ENCODE measurements around the gene TRIM60.
"Not testable (repeated sequence)": the region's sequence is repeated elsewhere in the genome, so short reads cannot be mapped to it uniquely, and the experiment has no call there.

Gene TRIM60

DNA sequence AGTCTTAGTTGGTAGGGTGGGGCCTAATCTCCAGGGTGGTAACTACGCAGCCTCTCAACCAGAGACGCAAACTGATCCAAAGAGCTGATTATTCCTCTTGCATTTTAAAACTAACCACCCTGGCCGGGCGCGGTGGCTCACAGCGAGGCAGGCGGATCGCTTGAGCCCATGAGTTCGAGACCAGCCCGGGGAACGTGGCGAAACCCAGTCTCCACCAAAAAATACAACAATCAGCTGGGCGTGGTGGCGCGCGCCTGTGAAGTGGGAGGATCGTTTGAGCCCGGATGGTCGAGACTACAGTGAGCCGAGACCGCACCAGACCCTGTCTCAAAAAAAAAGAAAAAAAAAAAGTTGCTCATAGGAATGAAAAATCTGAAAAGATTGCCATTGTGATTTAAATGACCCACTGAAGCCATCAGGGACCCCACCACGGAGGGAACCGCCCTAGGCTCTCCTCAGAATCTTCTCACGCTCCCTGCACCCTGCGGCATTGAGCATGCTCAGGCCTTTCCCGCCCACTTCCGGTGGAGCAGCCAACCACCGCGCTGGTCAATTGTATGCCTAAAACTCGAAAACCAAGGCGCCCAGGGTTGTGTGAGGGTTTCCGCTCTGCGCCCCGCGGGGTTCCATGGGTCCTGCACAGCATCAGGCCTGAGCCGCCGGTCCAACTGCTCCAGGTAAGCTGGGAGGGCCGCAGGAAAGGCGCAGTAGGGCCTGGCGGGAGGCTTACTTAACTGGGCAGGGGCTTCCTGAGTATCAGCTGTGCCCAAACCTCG, at the start of gene TRIM60:
Gene TRIM60, plus strand, starts transcription at position 564 of the 776 bp plus-strand sequence. CDS start 8,074 bp downstream, outside the sequence.
- in situ Hi-C loops (cut with HindIII; ENCODE audit: low sequenced_read_pairs), result no loop called here

DNA sequence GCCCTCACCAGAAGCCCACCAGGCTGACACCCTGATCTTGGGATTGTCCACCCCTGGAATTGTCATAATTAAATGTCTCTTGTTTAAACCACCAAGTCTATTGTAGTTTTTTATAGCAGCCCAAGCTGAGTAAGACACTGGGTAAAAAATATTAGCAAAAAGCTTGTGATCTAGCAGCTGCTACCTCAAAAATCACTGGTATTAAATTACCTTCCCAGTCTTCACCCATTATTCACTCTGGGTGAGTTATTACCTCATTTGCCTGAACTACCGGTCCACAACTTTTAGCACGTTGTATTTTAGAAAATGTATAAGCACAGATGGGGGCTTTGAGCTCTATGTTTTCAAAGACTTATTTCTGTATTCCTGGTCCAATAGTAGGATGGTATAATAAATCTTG, 42.3 kb upstream of the TRIM60 start:
- in situ Hi-C loops (cut with HindIII; ENCODE audit: low sequenced_read_pairs), result no loop called here

DNA sequence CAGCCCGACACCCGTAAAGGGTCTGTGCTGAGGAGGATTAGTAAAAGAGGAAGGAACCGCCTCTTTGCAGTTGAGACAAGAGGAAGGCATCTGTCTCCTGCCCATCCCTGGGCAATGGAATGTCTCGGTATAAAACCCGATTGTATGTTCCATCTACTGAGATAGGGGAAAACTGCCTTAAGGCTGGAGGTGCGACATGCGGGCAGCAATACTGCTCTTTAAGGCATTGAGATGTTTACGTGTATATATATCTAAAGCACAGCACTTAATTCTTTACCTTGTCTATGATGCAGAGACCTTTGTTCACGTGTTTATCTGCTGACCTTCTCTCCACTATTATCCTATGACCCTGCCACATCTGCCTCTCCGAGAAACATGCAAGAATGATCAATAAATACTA, 41.0 kb upstream of the TRIM60 start:
- in situ Hi-C loops (cut with HindIII; ENCODE audit: low sequenced_read_pairs), result not testable (repeated sequence)

DNA sequence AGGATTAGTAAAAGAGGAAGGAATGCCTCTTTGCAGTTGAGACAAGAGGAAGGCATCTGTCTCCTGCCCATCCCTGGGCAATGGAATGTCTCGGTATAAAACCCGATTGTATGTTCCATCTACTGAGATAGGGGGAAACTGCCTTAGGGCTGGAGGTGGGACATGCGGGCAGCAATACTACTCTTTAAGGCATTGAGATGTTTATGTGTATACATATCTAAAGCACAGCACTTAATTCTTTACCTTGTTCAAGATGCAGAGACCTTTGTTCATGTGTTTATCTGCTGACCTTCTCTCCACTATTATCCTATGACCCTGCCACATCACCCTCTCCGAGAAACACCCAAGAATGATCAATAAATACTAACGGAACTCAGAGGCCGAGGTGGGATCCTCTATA, 35.7 kb upstream of the TRIM60 start:
- in situ Hi-C loops (cut with HindIII; ENCODE audit: low sequenced_read_pairs), result not testable (repeated sequence)

GRCh38 chr4:164997324-164997723, 34.5 kb upstream of the TRIM60 start:
- in situ Hi-C loops (cut with HindIII; ENCODE audit: low sequenced_read_pairs), result no loop called here

GRCh38 chr4:164997941-164998340, 33.9 kb upstream of the TRIM60 start:
- in situ Hi-C loops (cut with HindIII; ENCODE audit: low sequenced_read_pairs), result no loop called here

DNA sequence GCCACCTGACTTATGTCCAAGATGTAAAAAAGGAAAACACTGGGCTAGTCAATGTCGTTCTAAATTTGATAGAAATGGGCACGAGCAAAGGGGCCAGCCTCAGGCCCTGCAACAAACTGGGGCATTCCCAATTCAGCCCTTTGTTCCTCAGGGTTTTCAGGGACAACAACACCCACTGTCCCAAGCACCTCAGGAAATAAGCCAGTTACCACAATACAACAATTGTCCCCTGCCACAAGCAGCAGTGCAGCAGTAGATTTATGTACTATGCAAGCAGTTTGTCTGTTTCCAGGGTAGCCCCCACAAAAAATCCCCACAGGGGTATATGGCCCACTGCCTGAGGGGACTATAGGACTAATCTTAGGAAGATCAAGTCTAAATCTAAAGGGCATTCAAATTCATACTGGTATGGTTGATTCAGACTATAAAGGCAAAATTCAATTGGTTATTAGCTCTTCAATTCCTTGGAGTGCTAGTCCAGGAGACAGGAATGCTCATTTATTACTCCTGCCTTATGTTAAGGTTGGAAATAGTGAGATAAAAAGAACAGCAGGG, 33.2 kb upstream of the TRIM60 start:
- in situ Hi-C loops (cut with HindIII; ENCODE audit: low sequenced_read_pairs), result not testable (repeated sequence)

DNA sequence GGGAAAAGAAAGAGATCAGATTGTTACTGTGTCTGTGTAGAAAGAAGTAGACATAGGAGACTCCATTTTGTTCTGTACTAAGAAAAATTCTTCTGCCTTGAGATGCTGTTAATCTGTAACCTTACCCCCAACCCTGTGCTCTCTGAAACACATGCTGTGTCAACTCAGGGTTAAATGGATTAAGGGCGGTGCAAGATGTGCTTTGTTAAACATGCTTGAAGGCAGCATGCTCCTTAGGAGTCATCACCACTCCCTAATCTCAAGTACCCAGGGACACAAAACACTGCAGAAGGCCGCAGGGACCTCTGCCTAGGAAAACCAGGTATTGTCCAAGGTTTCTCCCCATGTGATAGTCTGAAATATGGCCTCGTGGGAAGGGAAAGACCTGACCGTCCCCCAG, 29.8 kb upstream of the TRIM60 start:
- in situ Hi-C loops (cut with HindIII; ENCODE audit: low sequenced_read_pairs), result not testable (repeated sequence)

GRCh38 chr4:165005352-165005925, 26.4 kb upstream of the TRIM60 start:
- in situ Hi-C loops (cut with HindIII; ENCODE audit: low sequenced_read_pairs), result no loop called here

GRCh38 chr4:165006456-165006855, 25.3 kb upstream of the TRIM60 start:
- in situ Hi-C loops (cut with HindIII; ENCODE audit: low sequenced_read_pairs), result no loop called here

GRCh38 chr4:165006886-165007285, 24.9 kb upstream of the TRIM60 start:
- in situ Hi-C loops (cut with HindIII; ENCODE audit: low sequenced_read_pairs), result no loop called here

- in situ Hi-C loops (cut with HindIII; ENCODE audit: low sequenced_read_pairs), result no loop called here
These were observed 22.1 kb upstream of the TRIM60 start for GRCh38 chr4:165009493-165010227.

GRCh38 chr4:165010487-165010886, 21.3 kb upstream of the TRIM60 start:
- in situ Hi-C loops (cut with HindIII; ENCODE audit: low sequenced_read_pairs), result no loop called here

DNA sequence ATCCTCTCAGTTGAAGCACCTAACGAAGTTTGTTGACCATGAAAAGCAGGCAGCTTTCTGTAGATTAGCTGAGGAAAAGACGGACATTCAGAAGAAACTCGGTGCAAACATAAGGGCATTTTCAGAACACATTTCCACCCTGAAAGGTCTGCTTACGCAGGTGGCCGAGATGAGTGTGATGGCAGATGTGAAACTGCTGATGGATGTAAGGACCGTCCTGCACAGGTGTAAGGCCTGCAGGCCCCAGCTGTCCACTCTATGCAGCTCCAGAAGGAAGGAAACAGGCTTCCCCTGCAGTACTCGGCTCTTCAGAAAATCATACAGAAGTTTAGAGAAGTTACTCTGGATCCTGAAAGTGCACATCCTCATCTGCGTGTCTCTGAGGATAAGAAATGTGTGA, 20.8 kb upstream of the TRIM60 start:
- in situ Hi-C loops (cut with HindIII; ENCODE audit: low sequenced_read_pairs), result no loop called here

- in situ Hi-C loops (cut with HindIII; ENCODE audit: low sequenced_read_pairs), result no loop called here
These were observed 20.4 kb upstream of the TRIM60 start for GRCh38 chr4:165011403-165011802.

DNA sequence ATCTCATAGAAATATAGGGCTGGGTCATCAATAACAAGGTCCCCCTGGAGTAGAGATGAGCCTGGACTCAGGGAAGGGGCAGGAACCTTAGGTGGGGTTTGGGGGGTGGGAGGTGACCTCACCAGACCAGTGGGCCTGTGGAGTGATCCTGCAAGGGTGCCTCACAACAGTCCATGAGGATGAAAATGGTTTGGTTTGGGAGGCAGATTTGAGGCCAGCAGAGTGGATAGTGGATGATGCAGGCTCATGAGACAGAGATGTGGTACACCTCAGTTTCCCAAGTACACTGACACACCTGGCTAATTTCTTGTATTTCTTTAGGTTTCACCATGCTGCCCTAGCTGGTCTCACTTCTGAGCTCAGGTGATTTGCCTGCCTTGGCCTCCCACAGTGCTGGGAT, 18.1 kb upstream of the TRIM60 start:
- in situ Hi-C loops (cut with HindIII; ENCODE audit: low sequenced_read_pairs), result no loop called here

- in situ Hi-C loops (cut with HindIII; ENCODE audit: low sequenced_read_pairs), result no loop called here
These were observed 14.8 kb upstream of the TRIM60 start for GRCh38 chr4:165016971-165017370.

DNA sequence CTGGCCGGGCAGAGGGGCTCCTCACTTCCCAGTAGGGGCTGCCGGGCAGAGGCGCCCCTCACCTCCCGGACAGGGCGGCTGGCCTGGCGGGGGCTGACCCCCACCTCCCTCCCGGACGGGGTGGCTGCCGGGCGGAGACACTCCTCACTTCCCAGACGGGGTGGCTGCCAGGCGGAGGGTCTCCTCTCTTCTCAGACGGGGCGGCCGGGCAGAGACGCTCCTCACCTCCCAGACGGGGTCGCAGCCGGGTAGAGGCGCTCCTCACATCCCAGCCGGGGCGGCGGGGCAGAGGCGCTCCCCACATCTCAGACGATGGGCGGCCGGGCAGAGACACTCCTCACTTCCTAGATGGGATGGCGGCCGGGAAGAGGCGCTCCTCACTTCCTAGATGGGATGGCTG, 11.8 kb upstream of the TRIM60 start:
- in situ Hi-C loops (cut with HindIII; ENCODE audit: low sequenced_read_pairs), result not testable (repeated sequence)

DNA sequence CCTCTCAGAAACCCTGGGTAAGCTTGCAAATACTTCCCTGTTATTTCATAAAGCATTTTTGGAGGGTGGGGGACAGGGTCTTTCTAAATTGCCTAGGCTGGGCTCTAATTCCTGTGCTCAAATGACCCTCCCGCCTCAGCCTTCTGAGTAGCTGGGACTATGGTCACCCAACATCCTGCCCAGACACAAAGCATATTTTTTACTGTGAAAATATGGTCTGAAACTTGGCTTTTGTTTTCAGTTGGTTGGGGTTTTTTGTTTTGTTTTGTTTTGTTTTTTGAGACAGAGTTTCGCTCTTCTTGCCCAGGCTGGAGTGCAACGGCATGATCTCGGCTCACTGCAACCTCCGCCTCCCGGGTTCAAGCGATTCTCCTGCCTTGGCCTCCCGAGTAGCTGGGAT, 6.0 kb upstream of the TRIM60 start:
- in situ Hi-C loops (cut with HindIII; ENCODE audit: low sequenced_read_pairs), result not testable (repeated sequence)

DNA sequence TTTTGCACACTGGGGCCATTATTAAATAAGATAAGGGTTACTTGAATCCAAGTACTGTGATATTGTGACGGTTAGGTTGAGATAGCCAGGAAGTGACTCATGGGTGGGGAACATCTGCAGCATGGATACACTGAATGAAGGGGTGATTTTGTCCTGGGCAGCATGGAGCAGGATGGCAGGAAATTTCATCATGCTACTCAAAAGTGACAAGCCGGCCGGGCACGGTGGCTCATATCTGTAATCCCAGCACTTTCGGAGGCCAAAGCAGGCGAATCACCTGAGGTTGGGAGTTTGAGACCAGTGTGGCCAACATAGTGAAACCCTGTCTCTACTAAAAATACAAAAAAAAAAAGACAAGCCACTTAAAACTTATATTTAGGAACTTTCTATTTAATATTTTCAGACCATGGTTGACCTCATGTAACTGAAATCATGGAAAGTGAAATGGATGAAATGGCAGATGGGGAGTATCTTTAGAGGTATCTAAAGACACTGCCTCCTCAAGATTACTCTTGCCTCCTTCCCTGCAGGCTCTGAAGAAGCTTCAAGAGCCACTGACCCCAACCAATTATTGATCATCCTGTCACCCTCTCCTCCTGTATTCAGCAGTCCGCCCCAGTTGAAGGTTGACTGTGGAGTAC, 3.9 kb upstream of the TRIM60 start:
- in situ Hi-C loops (cut with HindIII; ENCODE audit: low sequenced_read_pairs), result no loop called here

- in situ Hi-C loops (cut with HindIII; ENCODE audit: low sequenced_read_pairs), result no loop called here
These were observed 16.4 kb downstream of the TRIM60 start for GRCh38 chr4:165048170-165048569.
